GM21360 (cell line): ENCODE results near the gene CCT7.
"Not testable (repeated sequence)": the region's sequence is repeated elsewhere in the genome, so short reads cannot be mapped to it uniquely, and the experiment has no call there.

Experiments
- ATAC-seq: cut with Tn5 transposase; IDR thresholded peaks from one replicate; pipeline ENCODE4 v1.9.1; 2021; ENCODE audit warnings: mild to moderate bottlenecking, moderate library complexity; ENCODE audit not compliant: unreplicated experiment

Gene CCT7

GRCh38 chr2:73254343-73255006 lies 20.4 kb downstream of the CCT7 start:
- ATAC-seq = no peak

GRCh38 chr2:73255007-73255644 lies 21.0 kb downstream of the CCT7 start:
- ATAC-seq = no peak

- no peak for ATAC-seq
These were observed 22.0 kb downstream of the CCT7 start for GRCh38 chr2:73255907-73256617.

- ATAC-seq = no peak
These were observed 22.5 kb downstream of the CCT7 start for GRCh38 chr2:73256618-73256922.

- no peak for ATAC-seq
These were observed 22.9 kb downstream of the CCT7 start for GRCh38 chr2:73257021-73257420.

- ATAC-seq = no peak
These were observed 23.5 kb downstream of the CCT7 start for GRCh38 chr2:73257425-73258125.

GRCh38 chr2:73258186-73258912 lies 24.2 kb downstream of the CCT7 start:
- no peak for ATAC-seq

GRCh38 chr2:73258913-73259215 lies 24.8 kb downstream of the CCT7 start:
- no peak for ATAC-seq

GRCh38 chr2:73259276-73259675 lies 25.2 kb downstream of the CCT7 start:
- no peak for ATAC-seq

- no peak for ATAC-seq
These were observed 25.7 kb downstream of the CCT7 start for GRCh38 chr2:73259704-73260337.

GRCh38 chr2:73260338-73260984 lies 26.4 kb downstream of the CCT7 start:
- ATAC-seq = no peak

- no peak for ATAC-seq
These were observed 28.1 kb downstream of the CCT7 start for GRCh38 chr2:73262108-73262651.

GRCh38 chr2:73262691-73263429 lies 28.8 kb downstream of the CCT7 start:
- ATAC-seq = not testable (repeated sequence)

- no peak for ATAC-seq
These were observed 29.6 kb downstream of the CCT7 start for GRCh38 chr2:73263540-73264331.

- ATAC-seq = no peak
These were observed 30.2 kb downstream of the CCT7 start for GRCh38 chr2:73264332-73264606.

- ATAC-seq = no peak
These were observed 30.7 kb downstream of the CCT7 start for GRCh38 chr2:73264783-73265182.

- no peak for ATAC-seq
These were observed 31.4 kb downstream of the CCT7 start for GRCh38 chr2:73265298-73266060.
